OCI-LY3 (cell line): ENCODE data around the gene SRRM4.

Experiments used
- CTCF ChIP-seq: fragments of 200-600, 300-600 bp; sonication (generic); IDR thresholded peaks from 2 replicates; pipeline ENCODE4 v1.5.1; 2014; ENCODE audit warnings: antibody characterized with exemption, low read length, low read depth
- EZH2phosphoT487 ChIP-seq: fragments of 200-600 bp; shearing (Covaris generic); IDR thresholded peaks from 2 replicates; pipeline ENCODE4 v1.6.1; 2018; ENCODE audit warnings: antibody characterized with exemption, mixed run types, low read depth

- TF ChIP-seq CTCF: no peak
- no peak for TF ChIP-seq EZH2phosphoT487
Measured at GRCh38 chr12:118981285-118982211, at the start of gene SRRM4.
